NCI-H524 treated with DMSO at 0.1 percent for 48 hours (cell line): ENCODE data around the gene CTNNA2.
"Not testable (repeated sequence)": the region's sequence is repeated elsewhere in the genome, so short reads cannot be mapped to it uniquely, and the experiment has no call there.

Experiments
- DNase-seq: peaks from one replicate; lab custom pipeline; 2025; lab: John Stamatoyannopoulos, UW

The CTNNA2 gene

GRCh38 chr2:80086831-80087230, 574.0 kb downstream of the CTNNA2 start:
- DNase-seq = peak; percentile 45

DNA sequence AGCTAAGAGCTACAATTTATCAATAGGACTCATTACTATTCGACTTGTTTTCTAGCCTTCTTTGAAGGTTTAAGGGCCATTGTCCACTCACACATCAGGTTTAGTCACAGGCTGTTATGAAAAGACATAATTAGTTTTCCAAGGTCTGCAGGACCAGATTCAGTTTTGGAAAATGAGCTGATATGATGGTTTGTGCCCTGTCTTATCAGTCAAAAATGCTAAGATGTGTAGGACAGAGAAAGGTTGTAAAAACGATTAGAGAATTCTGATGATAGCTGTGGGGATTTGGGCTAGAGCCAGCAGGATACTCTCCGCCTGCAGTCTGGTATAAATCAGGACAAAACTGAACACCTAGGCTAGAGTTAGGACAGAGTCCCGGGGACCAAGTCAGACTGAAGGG, 578.4 kb downstream of the CTNNA2 start:
- no peak for DNase-seq

GRCh38 chr2:80092474-80092873, 579.6 kb downstream of the CTNNA2 start:
- no peak for DNase-seq

DNA sequence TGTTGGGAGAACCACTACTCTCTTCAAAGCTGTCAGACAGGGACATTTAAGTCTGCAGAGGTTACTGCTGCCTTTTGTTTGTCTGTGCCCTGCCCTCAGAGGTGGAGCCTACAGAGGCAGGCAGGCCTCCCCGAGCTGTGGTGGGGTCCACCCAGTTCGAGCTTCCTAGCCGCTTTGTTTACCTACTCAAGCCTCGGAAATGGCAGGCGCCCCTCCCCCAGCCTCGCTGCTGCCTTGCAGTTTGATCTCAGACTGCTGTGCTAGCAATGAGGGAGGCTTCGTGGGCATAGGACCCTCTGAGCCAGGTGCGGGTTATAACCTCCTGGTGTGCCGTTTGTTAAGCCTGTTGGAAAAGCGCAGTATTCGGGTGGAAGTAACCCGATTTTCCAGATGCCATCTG, 585.7 kb downstream of the CTNNA2 start:
- DNase-seq = not testable (repeated sequence)

- DNase-seq = no peak
Observed at GRCh38 chr2:80102026-80102425, 589.2 kb downstream of the CTNNA2 start.

DNA sequence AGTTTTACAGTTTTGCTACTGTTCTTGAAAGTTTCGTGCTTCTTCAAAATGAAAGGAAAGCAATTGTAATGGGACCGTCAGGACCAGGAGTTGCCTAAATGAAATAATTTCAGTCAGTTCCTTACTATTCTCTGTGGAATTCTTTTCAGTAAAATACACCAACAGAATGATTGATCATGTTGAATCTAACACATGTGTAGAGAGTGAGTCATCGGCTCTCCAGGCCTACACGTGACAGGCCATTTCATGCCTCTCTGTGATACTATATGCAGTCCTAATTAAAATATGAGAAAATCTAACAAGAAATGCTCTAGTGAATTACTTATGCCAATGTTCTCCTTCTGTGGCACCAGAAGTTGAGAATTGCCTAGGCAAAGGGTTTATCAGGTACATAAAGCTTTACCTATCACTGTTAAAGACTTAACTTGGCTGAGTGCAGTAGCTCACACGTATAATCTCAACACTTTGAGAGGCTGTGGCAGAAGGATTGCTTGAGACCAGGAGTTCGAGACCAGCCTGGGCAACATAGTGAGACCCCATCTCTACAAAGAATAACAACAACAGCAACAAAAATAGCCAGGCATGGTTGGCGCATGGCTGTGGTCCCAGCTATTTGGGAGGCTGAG, 592.3 kb downstream of the CTNNA2 start:
- no peak for DNase-seq

- DNase-seq = no peak
Observed at GRCh38 chr2:80111185-80111584, 598.3 kb downstream of the CTNNA2 start.

- DNase-seq = no peak
Observed at GRCh38 chr2:80112790-80113189, 599.9 kb downstream of the CTNNA2 start.

GRCh38 chr2:80113399-80113798, 600.5 kb downstream of the CTNNA2 start:
- DNase-seq = no peak

DNA sequence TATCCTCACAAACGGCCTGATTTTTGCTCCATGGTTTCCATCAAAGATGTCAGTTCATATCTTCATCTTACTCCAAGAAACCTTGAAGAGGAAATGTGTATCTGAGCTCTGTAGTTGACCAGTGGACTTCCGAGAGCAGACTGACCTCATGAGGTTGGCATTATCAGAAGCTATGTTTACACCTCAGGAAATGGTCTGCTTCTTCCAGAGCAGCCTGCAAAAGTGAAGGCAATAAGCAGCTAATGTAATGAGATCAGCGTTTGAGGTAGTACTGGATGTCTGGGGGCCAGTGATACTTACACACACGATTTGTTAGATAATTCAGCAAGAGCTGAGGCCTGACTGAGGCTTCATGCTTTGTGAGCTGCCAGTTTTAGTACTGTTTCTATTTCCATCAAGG, 602.0 kb downstream of the CTNNA2 start:
- DNase-seq = no peak

DNA sequence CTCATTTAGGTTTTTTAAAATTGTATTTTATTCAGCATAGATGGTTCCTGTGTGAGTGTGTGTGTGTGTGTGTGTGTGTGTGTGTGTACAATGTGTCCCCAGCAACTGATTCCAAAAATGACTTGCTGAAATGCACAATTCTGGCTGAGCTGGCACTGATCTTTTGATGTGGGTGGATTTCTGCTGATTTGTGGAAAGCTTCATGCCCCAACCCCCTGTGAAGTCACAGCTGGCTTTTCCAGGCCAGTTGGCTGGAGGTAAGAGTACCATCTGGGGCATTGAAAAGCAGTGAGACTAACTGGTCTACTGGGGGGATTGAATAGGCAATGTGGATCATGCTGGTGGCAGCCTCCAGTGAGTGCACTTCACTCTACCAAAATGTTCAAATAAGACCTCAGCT, 604.5 kb downstream of the CTNNA2 start:
- peak; percentile 0 for DNase-seq

DNA sequence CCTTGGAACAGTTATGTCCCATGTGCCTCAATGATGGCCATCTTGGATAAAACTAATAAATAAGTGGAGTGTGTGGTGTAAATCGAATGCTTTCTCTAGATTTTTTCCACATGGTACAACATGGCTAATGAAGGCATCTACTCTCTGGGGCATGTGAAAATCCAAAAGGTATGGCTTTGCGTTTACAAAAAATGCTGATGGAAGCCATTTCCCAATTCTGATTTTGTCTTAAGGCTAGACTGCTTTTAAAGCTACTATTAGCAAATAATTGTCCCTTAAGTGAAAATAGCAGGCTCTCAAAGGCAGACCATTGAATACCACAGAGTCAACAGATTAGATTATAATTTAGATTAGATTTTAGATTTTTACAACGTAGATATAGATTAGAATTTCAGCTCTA, 608.0 kb downstream of the CTNNA2 start:
- no peak for DNase-seq

- no peak for DNase-seq
Observed at GRCh38 chr2:80122675-80123074, 609.8 kb downstream of the CTNNA2 start.

- DNase-seq = no peak
Observed at GRCh38 chr2:80126596-80127189, 613.8 kb downstream of the CTNNA2 start.

GRCh38 chr2:80128080-80128479, 615.2 kb downstream of the CTNNA2 start:
- no peak for DNase-seq

GRCh38 chr2:80132281-80132680, 619.4 kb downstream of the CTNNA2 start:
- DNase-seq = no peak

DNA sequence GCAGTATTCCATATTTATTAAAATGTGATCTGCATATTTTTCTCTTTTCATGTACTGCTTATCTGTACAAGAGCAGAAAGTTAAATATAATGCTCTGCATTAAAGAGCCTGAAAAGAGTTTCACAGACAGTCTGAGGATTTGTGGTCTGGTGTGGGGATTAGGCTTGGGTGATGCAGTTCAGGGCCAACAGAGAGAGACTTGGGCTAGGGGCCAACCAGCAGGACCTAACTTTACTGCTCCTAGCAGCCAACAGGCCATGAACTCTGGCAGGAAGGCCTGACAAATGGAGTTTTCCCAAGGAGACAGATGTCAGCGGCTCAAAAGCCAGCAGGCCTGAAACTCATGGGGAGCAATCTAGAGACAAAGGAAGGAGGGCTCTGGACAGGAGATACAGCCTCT, 622.1 kb downstream of the CTNNA2 start:
- no peak for DNase-seq

DNA sequence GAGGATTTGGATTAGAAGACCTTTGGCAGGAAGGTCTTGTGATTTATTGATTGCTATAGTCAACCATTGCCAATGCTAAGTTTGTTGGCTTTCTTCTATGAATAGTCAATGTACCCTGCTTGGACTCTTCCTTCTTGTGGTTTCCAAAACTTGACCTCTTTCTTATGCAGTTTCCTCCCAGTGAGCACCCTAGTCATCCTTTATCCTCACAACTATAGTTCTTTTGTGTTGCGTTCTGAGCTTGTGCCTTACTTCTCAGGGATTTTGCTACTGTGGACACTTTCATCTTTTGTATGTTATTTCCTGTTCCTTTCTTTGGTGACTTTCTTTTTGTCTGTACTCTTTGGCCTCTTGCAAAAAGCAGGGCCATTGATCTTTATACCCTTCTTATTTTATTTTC, 623.5 kb downstream of the CTNNA2 start:
- DNase-seq = no peak

DNA sequence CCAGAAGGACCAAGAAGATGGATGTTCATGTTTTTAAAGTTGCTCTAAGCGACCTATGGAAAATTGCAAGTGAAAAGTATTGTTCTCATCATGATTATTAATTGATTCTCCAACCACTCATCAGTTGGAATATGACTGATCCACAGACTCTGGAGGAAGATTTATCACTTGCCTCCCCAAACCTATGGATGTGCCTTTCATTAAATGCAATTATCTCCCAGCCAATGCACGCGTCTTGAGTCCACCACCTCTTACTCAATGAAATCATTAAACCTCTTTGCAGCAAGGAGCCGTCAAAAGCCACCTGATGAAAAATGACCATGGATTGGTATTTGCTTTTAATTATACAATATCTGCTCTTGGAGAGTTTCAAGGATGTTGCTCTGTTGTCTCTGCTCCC, 626.1 kb downstream of the CTNNA2 start:
- no peak for DNase-seq

- DNase-seq = no peak
Observed at GRCh38 chr2:80141007-80141726, 628.3 kb downstream of the CTNNA2 start.

- DNase-seq = no peak
Observed at GRCh38 chr2:80145499-80145898, 632.6 kb downstream of the CTNNA2 start.

GRCh38 chr2:80146757-80147156, 633.9 kb downstream of the CTNNA2 start:
- DNase-seq = not testable (repeated sequence)

DNA sequence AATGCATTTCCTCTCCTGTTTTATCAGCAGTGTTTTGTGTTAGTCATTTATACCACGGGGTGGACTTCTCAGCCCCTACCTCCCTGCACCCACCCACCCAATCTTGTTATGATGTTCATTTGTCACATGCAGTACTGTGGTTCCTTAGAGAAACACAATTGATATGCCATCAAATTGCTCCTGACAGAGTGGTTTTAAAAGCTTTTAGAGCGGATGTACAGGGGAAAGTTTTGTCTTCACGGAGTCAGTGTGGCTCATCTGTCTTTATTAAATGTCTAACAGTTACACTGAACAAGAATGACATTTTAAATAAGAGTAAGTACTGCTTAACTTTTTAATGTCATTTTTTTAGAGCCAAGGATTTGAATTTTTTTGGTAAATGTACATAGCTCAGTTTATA, 634.8 kb downstream of the CTNNA2 start:
- no peak for DNase-seq

DNA sequence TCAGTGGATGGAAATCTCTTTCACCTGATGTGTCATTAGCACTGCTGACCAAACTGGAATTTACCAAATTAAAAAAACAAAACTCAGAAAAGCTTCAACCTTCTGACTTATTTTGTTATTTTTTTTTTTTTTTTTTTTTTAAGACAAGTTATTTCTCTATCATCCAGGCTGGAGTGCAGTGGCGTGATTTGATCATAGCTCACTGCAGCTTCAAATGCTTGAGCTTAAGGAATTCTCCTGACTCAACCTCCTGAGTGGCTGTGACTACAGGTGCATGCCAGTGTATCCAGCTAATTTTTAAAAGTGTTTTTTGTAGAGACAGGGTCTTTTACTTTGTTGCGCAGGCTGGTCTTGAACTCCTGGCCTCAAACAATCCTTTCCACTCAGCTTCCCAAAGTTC, 636.1 kb downstream of the CTNNA2 start:
- DNase-seq = no peak
